ENCODE measurements around the gene ASCC2.

ASCC2 gene

DNA sequence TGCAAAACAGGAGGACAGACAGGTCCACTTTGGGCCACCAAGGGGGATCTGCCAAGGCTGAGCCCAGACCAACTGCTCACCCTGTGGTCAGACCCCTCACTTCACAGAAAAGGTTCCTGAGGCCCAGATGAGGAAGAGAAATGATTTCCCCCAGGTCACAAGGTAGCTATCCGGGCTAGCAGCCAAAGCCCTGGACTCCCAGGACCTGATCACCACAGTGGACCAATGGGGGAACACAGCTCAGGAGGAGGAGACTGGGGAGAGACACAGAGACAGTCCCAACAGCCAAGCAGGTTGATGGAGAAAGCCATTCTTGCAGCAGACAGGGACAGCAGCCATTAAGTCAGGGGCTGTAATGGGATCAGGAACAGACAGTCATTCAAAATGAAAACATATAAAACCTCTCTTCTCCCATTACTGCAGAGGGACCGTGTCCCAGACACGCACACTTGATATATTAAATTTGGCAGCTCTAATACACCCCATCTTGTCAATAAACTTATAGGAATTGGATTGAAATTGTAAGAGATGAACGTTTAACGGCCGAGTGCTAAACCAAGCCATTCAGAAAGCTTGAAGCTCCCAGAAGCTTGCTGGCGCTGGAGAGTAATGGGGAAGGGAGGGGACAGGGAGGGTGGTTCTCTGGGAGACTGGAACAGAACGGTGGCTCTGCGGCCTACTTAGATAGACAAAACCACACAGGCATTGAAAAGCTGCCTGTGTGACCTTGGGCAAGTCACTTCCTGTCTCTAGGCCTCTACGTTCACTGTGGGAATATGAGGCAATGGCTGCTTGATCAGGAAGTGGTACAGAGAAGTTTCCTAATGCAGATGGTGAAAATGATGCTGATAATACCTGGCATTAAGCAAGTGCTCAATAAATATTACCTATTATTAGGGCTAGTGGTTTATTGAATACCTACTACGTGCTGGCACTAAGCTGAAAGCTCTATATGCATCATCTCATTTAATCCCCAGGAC lies 87.2 kb downstream of the ASCC2 start:
- no peaks in the 10 kb centered on the region for H3K9me3 Mint-ChIP-seq
- H3K27ac Mint-ChIP-seq: peak overlapping the region; percentile 84
- H3K36me3 Mint-ChIP-seq: peaks cover 16% of the 10 kb centered on the region
- no peak for DNase-seq (ENCODE audit: low spot score in 2 of 2)
- ATAC-seq: peak; percentile 71
- H3K4me1 Mint-ChIP-seq: peaks cover 19% of the 10 kb centered on the region
- H3K4me3 Mint-ChIP-seq: no peak overlapping the region

GRCh38 chr22:29750029-29750428 lies 88.0 kb downstream of the ASCC2 start:
- DNase-seq (ENCODE audit: low spot score in 2 of 2) (no peak), ATAC-seq (no peak)
- Mint-ChIP-seq H3K4me3 (no peak overlapping the region), H3K36me3 (peaks cover 23% of the 10 kb centered on the region), H3K4me1 (peaks cover 19% of the 10 kb centered on the region), H3K27ac (peak overlapping the region; percentile 84), H3K9me3 (no peaks in the 10 kb centered on the region)

GRCh38 chr22:29748248-29748893 lies 89.7 kb downstream of the ASCC2 start:
- H3K9me3 Mint-ChIP-seq: no peaks in the 10 kb centered on the region
- H3K4me1 Mint-ChIP-seq: peaks cover 19% of the 10 kb centered on the region
- peaks cover 23% of the 10 kb centered on the region for H3K36me3 Mint-ChIP-seq
- H3K27ac Mint-ChIP-seq: peak overlapping the region; percentile 18
- ATAC-seq (no peak), DNase-seq (ENCODE audit: low spot score in 2 of 2) (no peak)
- no peak overlapping the region for H3K4me3 Mint-ChIP-seq

GRCh38 chr22:29747832-29748231 lies 90.2 kb downstream of the ASCC2 start:
- DNase-seq (ENCODE audit: low spot score in 2 of 2) (no peak), ATAC-seq (no peak)
- Mint-ChIP-seq H3K4me1 (peaks cover 19% of the 10 kb centered on the region), H3K4me3 (no peak overlapping the region), H3K9me3 (no peaks in the 10 kb centered on the region), H3K36me3 (peaks cover 23% of the 10 kb centered on the region), H3K27ac (peak overlapping the region; percentile 18)

GRCh38 chr22:29744902-29745301 lies 93.2 kb downstream of the ASCC2 start:
- no peak overlapping the region for H3K27ac Mint-ChIP-seq
- H3K9me3 Mint-ChIP-seq: no peaks in the 10 kb centered on the region
- ATAC-seq (no peak), DNase-seq (ENCODE audit: low spot score in 2 of 2) (no peak)
- peaks cover 29% of the 10 kb centered on the region for H3K36me3 Mint-ChIP-seq
- no peaks in the 10 kb centered on the region for H3K4me1 Mint-ChIP-seq
- no peak overlapping the region for H3K4me3 Mint-ChIP-seq

DNA sequence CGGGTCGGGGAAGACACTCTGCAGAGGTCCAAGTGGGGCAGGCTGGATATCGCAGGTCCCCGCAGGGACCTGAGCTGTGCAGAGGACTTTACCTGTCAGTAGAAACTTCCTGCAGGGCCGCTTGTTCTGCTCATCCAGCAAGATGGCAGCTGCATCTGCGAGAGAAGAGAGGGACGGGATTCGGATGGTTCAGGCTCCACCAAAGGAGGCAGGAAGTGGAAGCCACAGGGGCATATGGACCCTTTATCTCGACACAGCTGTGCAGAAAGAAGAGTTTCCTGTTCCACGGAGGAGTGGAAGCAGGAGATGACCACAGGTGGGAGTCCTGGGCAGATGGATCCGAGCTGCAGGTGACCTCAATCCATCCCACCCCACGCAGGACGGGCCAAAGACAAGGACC lies 95.7 kb downstream of the ASCC2 start:
- peaks cover 26% of the 10 kb centered on the region for H3K36me3 Mint-ChIP-seq
- H3K27ac Mint-ChIP-seq: peak overlapping the region; percentile 45
- no peak for DNase-seq (ENCODE audit: low spot score in 2 of 2)
- no peak overlapping the region for H3K4me3 Mint-ChIP-seq
- no peaks in the 10 kb centered on the region for H3K9me3 Mint-ChIP-seq
- ATAC-seq: no peak
- H3K4me1 Mint-ChIP-seq: no peaks in the 10 kb centered on the region

GRCh38 chr22:29741926-29742325 lies 96.1 kb downstream of the ASCC2 start:
- H3K9me3 Mint-ChIP-seq: no peaks in the 10 kb centered on the region
- peaks cover 26% of the 10 kb centered on the region for H3K36me3 Mint-ChIP-seq
- peak overlapping the region; percentile 45 for H3K27ac Mint-ChIP-seq
- ATAC-seq (no peak), DNase-seq (ENCODE audit: low spot score in 2 of 2) (no peak)
- H3K4me3 Mint-ChIP-seq: no peak overlapping the region
- no peaks in the 10 kb centered on the region for H3K4me1 Mint-ChIP-seq

GRCh38 chr22:29740216-29740615 lies 97.9 kb downstream of the ASCC2 start:
- DNase-seq (ENCODE audit: low spot score in 2 of 2) (no peak), ATAC-seq (no peak)
- peaks cover 11% of the 10 kb centered on the region for H3K36me3 Mint-ChIP-seq
- H3K4me3 Mint-ChIP-seq: no peak overlapping the region
- H3K4me1 Mint-ChIP-seq: no peaks in the 10 kb centered on the region
- no peaks in the 10 kb centered on the region for H3K9me3 Mint-ChIP-seq
- peak overlapping the region; percentile 12 for H3K27ac Mint-ChIP-seq

GRCh38 chr22:29739346-29739875 lies 98.7 kb downstream of the ASCC2 start:
- DNase-seq (ENCODE audit: low spot score in 2 of 2) (no peak), ATAC-seq (no peak)
- Mint-ChIP-seq H3K9me3 (no peaks in the 10 kb centered on the region), H3K4me1 (no peaks in the 10 kb centered on the region), H3K4me3 (no peak overlapping the region), H3K27ac (no peak overlapping the region), H3K36me3 (peaks cover 10% of the 10 kb centered on the region)
